ENCODE results near the gene MORC4. TPM values are rescaled to one million over a fixed set of nuclear protein-coding genes. Genes with fewer than 3 reads are reported as not detected.

MORC4 gene
- total and polyA plus RNA-seq, 8 donors: 1.3 to 33.8 (median 6.6) TPM

DNA sequence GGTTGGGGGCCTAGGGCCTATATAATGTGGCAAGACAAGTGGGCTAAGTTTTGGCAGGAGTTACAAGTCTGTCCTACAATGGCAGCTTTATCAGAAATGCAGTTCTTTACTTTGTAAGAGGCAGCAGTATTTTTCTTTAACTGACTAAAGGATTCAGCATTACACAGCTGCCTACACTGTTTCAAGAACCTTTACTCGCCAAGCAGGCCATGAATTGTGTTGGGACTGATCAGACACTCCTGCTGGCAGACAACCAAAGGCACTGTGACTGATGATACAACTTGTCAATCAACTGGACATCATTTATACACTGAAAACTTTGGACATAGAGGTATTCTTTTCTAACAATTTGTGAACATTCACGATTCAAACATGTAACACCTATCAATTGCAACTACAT, 4.3 kb downstream of the MORC4 start:
- DNase-seq: no peak
- H3K36me3 ChIP-seq: peaks cover 0 to 4% (median 1%) of the 10 kb centered on the region in 4 donors
- WGBS, 5 donors: 72 to 97% (median 90%) methylated on average over 2 of the region's 2 CpGs
- no peak for TF ChIP-seq EP300 (IDR thresholded peaks at IDR 0.05)
- H3K9me3 ChIP-seq: no peaks in the 10 kb centered on the region
- peaks cover 0 to 10% (median 4%) of the 10 kb centered on the region in 4 donors for H3K4me1 ChIP-seq
- H3K4me3 ChIP-seq: no peak overlapping the region
- intact Hi-C loops (cut with DNase I; ENCODE audit: low total_unique reads): no loop called here
- no peaks in the 10 kb centered on the region for H3K27me3 ChIP-seq
- no peak overlapping the region for H3K27ac ChIP-seq

DNA sequence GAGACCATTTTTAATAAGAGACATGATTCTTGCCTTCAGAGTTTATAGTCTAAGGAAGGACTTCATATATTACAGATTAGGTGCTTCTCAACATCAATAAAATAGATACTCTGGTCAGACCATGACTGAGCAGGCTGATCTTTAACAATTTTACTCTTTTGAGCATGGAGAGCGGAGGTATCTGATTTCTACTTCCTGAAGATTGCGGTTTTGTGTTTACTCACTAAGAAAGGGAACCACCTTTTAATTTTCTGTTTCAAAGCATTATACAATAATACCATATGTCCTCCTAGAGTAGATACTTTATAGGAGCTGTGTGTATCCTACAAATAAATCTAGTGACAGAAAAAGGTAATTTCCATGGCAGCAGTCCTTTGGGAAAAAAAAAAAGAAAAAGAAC, 12.5 kb downstream of the MORC4 start:
- Histone ChIP-seq H3K4me1 (no peaks in the 10 kb centered on the region), H3K27me3 (no peaks in the 10 kb centered on the region), H3K36me3 (peaks cover 0 to 4% (median 1%) of the 10 kb centered on the region in 4 donors), H3K9me3 (no peaks in the 10 kb centered on the region), H3K4me3 (no peak overlapping the region), H3K27ac (no peak overlapping the region)
- 50 to 69% (median 61%) methylated on average over 2 of the region's 2 CpGs for WGBS, 5 donors
- intact Hi-C loops (cut with DNase I; ENCODE audit: low total_unique reads): no loop called here
- no peak for DNase-seq
- TF ChIP-seq EP300 (IDR thresholded peaks at IDR 0.05) (no peak), POLR2AphosphoS5 (IDR thresholded peaks at IDR 0.05) (no peak), POLR2A (IDR thresholded peaks at IDR 0.05) (no peak)
- TF ChIP-seq, protein P1, sequence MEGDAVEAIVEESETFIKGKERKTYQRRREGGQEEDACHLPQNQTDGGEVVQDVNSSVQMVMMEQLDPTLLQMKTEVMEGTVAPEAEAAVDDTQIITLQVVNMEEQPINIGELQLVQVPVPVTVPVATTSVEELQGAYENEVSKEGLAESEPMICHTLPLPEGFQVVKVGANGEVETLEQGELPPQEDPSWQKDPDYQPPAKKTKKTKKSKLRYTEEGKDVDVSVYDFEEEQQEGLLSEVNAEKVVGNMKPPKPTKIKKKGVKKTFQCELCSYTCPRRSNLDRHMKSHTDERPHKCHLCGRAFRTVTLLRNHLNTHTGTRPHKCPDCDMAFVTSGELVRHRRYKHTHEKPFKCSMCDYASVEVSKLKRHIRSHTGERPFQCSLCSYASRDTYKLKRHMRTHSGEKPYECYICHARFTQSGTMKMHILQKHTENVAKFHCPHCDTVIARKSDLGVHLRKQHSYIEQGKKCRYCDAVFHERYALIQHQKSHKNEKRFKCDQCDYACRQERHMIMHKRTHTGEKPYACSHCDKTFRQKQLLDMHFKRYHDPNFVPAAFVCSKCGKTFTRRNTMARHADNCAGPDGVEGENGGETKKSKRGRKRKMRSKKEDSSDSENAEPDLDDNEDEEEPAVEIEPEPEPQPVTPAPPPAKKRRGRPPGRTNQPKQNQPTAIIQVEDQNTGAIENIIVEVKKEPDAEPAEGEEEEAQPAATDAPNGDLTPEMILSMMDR (IDR thresholded peaks at IDR 0.05): no peak

DNA sequence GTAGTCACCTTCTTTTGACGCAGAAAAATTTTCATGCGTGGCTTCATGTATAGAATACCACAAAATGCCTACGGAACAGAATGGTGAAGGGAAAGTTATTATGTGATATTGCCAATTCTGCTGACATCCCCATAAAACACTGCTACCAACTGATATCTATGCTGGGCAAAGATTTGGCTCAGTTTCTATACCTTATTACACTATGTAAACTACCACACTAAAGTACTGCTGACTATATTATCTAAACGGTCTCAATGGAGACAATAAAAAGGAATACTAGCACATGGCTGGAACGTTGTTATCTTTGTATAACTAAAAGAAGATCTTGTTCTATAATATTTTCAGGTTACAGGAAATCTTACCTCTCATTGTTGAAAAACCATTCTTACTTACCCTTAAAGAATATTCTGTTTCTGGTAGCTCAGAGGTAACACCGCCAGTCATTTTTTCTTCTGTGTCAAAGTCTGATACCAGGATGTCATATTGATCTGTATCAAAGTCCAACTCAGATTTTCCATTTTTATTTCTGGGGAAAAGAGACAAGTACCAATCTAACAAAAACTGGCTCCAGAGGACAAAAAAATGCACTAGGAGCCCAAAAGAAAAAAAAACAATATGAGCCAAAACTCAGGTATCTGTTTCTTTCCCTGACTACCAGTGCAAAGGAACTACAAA, 18.9 kb downstream of the MORC4 start:
- 70 to 78% (median 72%) methylated on average over 6 of the region's 6 CpGs for WGBS, 5 donors
- H3K36me3 ChIP-seq: no peaks in the 10 kb centered on the region
- no peak overlapping the region for H3K27ac ChIP-seq
- H3K27me3 ChIP-seq: no peaks in the 10 kb centered on the region
- H3K9me3 ChIP-seq: no peaks in the 10 kb centered on the region
- no peak overlapping the region for H3K4me3 ChIP-seq
- intact Hi-C loops (cut with DNase I; ENCODE audit: low total_unique reads): no loop called here
- DNase-seq: no peak
- H3K4me1 ChIP-seq: no peaks in the 10 kb centered on the region
- TF ChIP-seq, protein P1 (IDR thresholded peaks at IDR 0.05): no peak
- TF ChIP-seq POLR2A (IDR thresholded peaks at IDR 0.05) (no peak), POLR2AphosphoS5 (IDR thresholded peaks at IDR 0.05) (no peak), EP300 (IDR thresholded peaks at IDR 0.05) (no peak)

DNA sequence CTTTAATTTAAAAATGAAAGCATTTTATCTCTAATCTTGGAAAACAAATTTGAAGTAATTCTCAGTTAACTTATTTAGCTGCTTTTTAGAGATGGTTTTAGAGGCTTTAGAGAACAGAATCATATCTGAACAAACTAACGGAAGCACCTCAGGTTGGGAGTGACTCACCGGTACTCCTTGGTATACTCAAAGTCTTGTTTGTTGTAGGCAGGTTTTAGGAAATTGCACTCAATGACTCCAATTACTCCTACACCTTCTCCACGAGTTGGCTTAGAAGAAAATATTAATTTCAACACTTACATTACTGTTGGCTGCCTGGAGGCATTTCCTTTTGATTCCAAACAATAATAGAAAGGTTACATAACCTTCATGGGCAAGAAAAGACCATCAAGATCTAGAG, 23.6 kb downstream of the MORC4 start:
- H3K4me3 ChIP-seq: no peak overlapping the region
- no peaks in the 10 kb centered on the region for H3K4me1 ChIP-seq
- intact Hi-C loops (cut with DNase I; ENCODE audit: low total_unique reads): no loop called here
- no peaks in the 10 kb centered on the region for H3K27me3 ChIP-seq
- DNase-seq: no peak
- TF ChIP-seq POLR2AphosphoS5 (IDR thresholded peaks at IDR 0.05) (no peak), POLR2A (IDR thresholded peaks at IDR 0.05) (no peak), EP300 (IDR thresholded peaks at IDR 0.05) (no peak)
- TF ChIP-seq, protein P1 (IDR thresholded peaks at IDR 0.05): no peak
- H3K36me3 ChIP-seq: peaks cover 0 to 3% (median 0%) of the 10 kb centered on the region in 4 donors
- WGBS, 5 donors: 57 to 85% (median 66%) methylated on average over 3 of the region's 3 CpGs
- H3K27ac ChIP-seq: no peak overlapping the region
- no peaks in the 10 kb centered on the region for H3K9me3 ChIP-seq

DNA sequence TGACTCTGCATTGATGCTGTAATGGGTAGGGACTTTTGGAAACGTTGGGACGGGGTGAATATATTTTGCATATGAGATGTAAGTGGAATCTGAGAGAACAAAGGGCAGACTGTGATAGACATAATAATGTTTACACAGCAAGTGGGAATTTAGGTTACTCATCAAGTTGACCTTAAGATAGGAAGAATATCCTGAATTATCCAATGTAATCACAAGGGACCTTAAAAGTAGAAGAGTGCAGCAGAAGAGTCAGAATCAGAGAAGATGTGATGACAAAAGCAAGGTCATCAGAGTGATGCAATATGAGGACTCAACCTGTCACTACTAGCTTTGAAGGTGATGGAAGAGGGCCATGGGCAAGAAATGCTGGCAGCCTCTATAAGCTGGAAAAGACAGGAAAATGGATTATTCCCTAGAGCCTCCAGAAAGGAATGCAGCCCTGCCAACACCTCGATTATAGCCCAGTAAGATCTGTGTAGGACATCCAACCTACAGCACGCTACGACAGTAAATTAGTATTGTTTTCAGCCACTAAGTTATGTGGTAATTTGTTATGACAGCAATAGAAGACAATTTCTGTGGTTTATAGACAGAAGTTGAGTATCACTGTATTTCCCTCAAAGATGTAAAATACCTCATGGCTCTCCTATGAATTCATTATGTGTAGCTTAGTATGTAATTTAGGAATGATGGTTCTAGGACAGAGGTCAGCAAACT, 26.4 kb downstream of the MORC4 start:
- DNase-seq: no peak
- Histone ChIP-seq H3K4me3 (no peak overlapping the region), H3K9me3 (no peaks in the 10 kb centered on the region), H3K27ac (no peak overlapping the region), H3K36me3 (peaks cover 0 to 3% (median 0%) of the 10 kb centered on the region in 4 donors), H3K27me3 (no peaks in the 10 kb centered on the region), H3K4me1 (no peaks in the 10 kb centered on the region)
- 63 to 80% (median 69%) methylated on average over 5 of the region's 5 CpGs for WGBS, 5 donors
- TF ChIP-seq POLR2AphosphoS5 (IDR thresholded peaks at IDR 0.05): no peak
- TF ChIP-seq EP300 (IDR thresholded peaks at IDR 0.05): no peak
- TF ChIP-seq, protein P1 (IDR thresholded peaks at IDR 0.05): no peak
- TF ChIP-seq POLR2A (IDR thresholded peaks at IDR 0.05): no peak
- intact Hi-C loops (cut with DNase I; ENCODE audit: low total_unique reads): no loop called here
